ENCODE measurements around the gene ARSB.

Gene ARSB
- 14.6 to 45.4 (median 32.9) reads per million in 9 experiments for total RNA-seq

DNA sequence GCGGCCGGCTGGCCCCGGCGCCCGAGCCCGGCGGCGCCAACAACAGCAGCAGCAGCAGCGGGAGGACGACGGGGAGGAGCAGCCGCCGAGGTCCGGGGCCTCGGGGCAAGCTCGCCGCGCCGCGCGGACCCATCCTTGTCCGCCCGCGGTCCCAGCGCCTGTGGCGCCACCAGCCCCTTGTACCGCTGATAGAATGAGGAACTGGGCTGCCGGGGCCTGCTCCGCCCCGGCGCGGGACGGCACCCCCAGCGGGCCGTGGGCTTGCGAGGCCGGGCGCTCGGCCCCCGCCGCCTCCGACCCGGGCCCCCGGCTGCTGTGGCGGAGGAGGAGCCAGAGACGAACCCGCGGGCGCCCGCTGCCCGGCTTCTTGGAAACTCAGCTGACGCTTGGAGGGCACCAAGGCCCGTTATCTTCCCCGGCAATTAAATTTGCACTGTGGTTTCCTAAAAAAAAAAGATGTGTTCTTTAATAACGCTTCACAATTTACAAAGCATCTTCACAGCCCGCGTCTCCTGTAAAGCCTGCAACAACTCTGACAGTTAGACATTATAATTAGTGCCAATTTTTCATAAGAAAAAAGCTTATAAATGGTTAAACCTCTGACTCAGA, at the start of gene ARSB:
TSS of gene ARSB (minus strand) at position 195 of the 609 bp plus-strand sequence. CDS start at position 133, 62 bp downstream.
- Mint-ChIP-seq H3K36me3 (ENCODE audit: insufficient read depth) (peaks cover 7% of the 10 kb centered on the region), H3K4me1 (ENCODE audit: low read depth in 2 of 2) (peaks cover 17 to 26% of the 10 kb centered on the region in 2 donors), H3K9me3 (no peaks in the 10 kb centered on the region), H3K27ac (peak within 1 kb of the TSS; percentile 93 to 98), H3K4me3 (peak within 1 kb of the TSS; percentile 90 to 93), H3K27me3 (no peaks in the 10 kb centered on the region)
- DNase-seq (peak; percentile 25 to 34 (median 33)), ATAC-seq (replicated peaks) (peak; percentile 38)

DNA sequence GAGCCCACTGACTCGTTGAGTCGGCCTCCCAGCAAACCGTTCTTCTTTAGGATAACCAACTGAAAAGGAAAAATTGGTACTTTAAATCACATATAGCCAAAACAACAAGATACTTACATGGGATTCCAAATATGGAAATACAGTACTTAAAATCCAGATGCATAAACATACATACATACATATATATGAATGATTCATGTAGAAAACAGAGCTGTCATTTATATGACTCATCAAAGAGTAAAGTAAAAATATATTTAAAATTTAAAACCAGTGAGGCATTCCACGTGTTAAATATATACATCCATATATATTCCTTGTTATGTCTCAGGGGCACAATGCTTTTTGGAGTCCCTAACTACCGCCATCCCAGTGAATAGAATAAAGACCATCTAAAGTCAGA, 47.7 kb upstream of the ARSB start:
- ATAC-seq (replicated peaks) = no peak
- Mint-ChIP-seq H3K4me1 (ENCODE audit: low read depth in 2 of 2) (no peaks in the 10 kb centered on the region), H3K4me3 (no peak overlapping the region), H3K9me3 (no peaks in the 10 kb centered on the region), H3K27ac (no peak overlapping the region), H3K27me3 (peaks cover 0 to 5% of the 10 kb centered on the region in 2 donors), H3K36me3 (ENCODE audit: insufficient read depth) (no peaks in the 10 kb centered on the region)
- DNase-seq = no peak

- H3K27me3 Mint-ChIP-seq = peaks cover 4 to 11% of the 10 kb centered on the region in 2 donors
- H3K36me3 Mint-ChIP-seq (ENCODE audit: insufficient read depth) = no peaks in the 10 kb centered on the region
- H3K9me3 Mint-ChIP-seq = no peaks in the 10 kb centered on the region
- H3K4me1 Mint-ChIP-seq (ENCODE audit: low read depth in 2 of 2) = no peaks in the 10 kb centered on the region
- no peak overlapping the region for H3K4me3 Mint-ChIP-seq
- no peak overlapping the region for H3K27ac Mint-ChIP-seq
- no peak for ATAC-seq (replicated peaks)
- DNase-seq = no peak
Measured at GRCh38 chr5:79032031-79032695, 47.1 kb upstream of the ARSB start.

- H3K4me1 Mint-ChIP-seq (ENCODE audit: low read depth in 2 of 2) = no peaks in the 10 kb centered on the region
- DNase-seq (no peak), ATAC-seq (replicated peaks) (no peak)
- no peaks in the 10 kb centered on the region for H3K9me3 Mint-ChIP-seq
- peaks cover 6 to 18% of the 10 kb centered on the region in 2 donors for H3K27me3 Mint-ChIP-seq
- no peak overlapping the region for H3K4me3 Mint-ChIP-seq
- H3K36me3 Mint-ChIP-seq (ENCODE audit: insufficient read depth) = no peaks in the 10 kb centered on the region
- no peak overlapping the region for H3K27ac Mint-ChIP-seq
Measured at GRCh38 chr5:79031485-79031867, 46.4 kb upstream of the ARSB start.

- Mint-ChIP-seq H3K4me3 (no peak overlapping the region), H3K27ac (no peak overlapping the region), H3K9me3 (no peaks in the 10 kb centered on the region), H3K36me3 (ENCODE audit: insufficient read depth) (no peaks in the 10 kb centered on the region), H3K27me3 (peaks cover 8 to 24% of the 10 kb centered on the region in 2 donors), H3K4me1 (ENCODE audit: low read depth in 2 of 2) (no peaks in the 10 kb centered on the region)
- no peak for ATAC-seq (replicated peaks)
- DNase-seq = no peak
Measured at GRCh38 chr5:79030663-79031484, 45.8 kb upstream of the ARSB start.

GRCh38 chr5:79025054-79025472, 40.0 kb upstream of the ARSB start:
- H3K4me3 Mint-ChIP-seq = peak overlapping the region in 1 of 2 donors; percentile 34
- H3K9me3 Mint-ChIP-seq = no peaks in the 10 kb centered on the region
- no peaks in the 10 kb centered on the region for H3K36me3 Mint-ChIP-seq (ENCODE audit: insufficient read depth)
- H3K27ac Mint-ChIP-seq = peak overlapping the region in 1 of 2 donors; percentile 5
- H3K4me1 Mint-ChIP-seq (ENCODE audit: low read depth in 2 of 2) = peaks cover 4 to 5% of the 10 kb centered on the region in 2 donors
- H3K27me3 Mint-ChIP-seq = peaks cover 54 to 72% of the 10 kb centered on the region in 2 donors
- peak; percentile 32 to 41 (median 38) for DNase-seq
- peak; percentile 43 for ATAC-seq (replicated peaks)

DNA sequence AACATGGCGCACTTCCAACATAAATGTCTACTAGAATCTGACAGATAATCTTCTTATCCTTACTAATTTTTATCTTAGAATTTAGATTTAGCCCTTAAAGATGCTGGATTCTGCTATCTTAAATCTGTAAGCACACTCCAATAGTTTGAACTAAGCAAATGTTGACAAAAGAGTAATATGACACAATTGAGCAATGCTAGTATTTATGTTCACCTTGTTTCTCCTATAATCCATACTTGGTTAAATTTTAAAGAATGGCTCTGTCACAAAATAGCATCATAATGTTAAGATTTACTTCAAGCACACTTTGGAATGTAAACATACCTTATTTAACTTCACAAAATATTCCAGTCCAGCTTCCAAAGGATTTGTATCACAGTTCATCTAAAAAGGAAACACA, 38.8 kb upstream of the ARSB start:
- ATAC-seq (replicated peaks) (no peak), DNase-seq (no peak)
- Mint-ChIP-seq H3K4me1 (ENCODE audit: low read depth in 2 of 2) (peaks cover 4 to 5% of the 10 kb centered on the region in 2 donors), H3K27me3 (peaks cover 65 to 83% of the 10 kb centered on the region in 2 donors), H3K9me3 (no peaks in the 10 kb centered on the region), H3K36me3 (ENCODE audit: insufficient read depth) (no peaks in the 10 kb centered on the region), H3K27ac (no peak overlapping the region), H3K4me3 (no peak overlapping the region)

GRCh38 chr5:79023348-79023747, 38.2 kb upstream of the ARSB start:
- H3K4me3 Mint-ChIP-seq = no peak overlapping the region
- no peaks in the 10 kb centered on the region for H3K9me3 Mint-ChIP-seq
- no peaks in the 10 kb centered on the region for H3K36me3 Mint-ChIP-seq (ENCODE audit: insufficient read depth)
- no peak for DNase-seq
- H3K27me3 Mint-ChIP-seq = peaks cover 67 to 88% of the 10 kb centered on the region in 2 donors
- H3K4me1 Mint-ChIP-seq (ENCODE audit: low read depth in 2 of 2) = peaks cover 4 to 5% of the 10 kb centered on the region in 2 donors
- no peak overlapping the region for H3K27ac Mint-ChIP-seq
- ATAC-seq (replicated peaks) = no peak

DNA sequence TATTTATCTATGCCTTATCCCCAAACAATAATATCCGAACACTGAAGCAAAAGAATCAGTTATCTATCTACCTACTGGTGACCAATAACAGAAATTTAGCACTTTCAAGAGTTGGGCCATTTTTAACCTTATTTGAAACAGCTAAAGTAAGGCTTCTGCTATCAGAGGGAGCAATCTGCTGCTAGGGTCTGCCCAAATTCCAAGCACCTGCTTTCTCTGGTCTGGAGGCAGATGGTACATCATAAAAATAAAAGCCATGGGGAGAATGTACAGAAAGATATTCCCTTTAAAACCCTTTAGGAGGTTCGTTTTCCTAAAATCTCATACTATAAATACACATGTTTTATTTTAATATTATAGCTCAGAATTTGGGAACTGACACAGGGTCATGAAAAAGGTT, 37.7 kb upstream of the ARSB start:
- Mint-ChIP-seq H3K9me3 (no peaks in the 10 kb centered on the region), H3K4me3 (no peak overlapping the region), H3K27me3 (peaks cover 67 to 84% of the 10 kb centered on the region in 2 donors), H3K4me1 (ENCODE audit: low read depth in 2 of 2) (peaks cover 4 to 5% of the 10 kb centered on the region in 2 donors), H3K36me3 (ENCODE audit: insufficient read depth) (no peaks in the 10 kb centered on the region), H3K27ac (no peak overlapping the region)
- DNase-seq = no peak
- ATAC-seq (replicated peaks) = no peak

DNA sequence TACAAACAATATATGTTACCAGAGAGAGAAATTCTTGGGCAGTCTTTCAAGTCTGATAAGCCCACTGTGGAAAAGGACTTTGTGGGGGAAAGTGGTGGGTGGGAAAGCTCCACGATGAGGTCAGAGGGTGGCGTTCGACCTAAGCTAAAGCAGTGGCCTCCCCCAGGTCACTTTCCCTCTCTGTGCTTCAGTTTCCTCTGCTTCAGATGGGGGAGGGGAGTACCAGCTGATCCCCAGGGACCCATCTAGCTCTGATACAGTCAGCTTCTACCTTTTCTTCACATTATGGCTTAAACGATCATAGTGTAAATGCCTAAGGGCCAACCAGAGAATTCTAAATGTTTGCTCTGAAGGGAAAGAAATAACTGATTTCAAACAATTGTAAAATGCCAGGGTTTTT, 36.6 kb upstream of the ARSB start:
- DNase-seq = no peak
- H3K4me3 Mint-ChIP-seq = no peak overlapping the region
- H3K27me3 Mint-ChIP-seq = peaks cover 70 to 82% of the 10 kb centered on the region in 2 donors
- H3K27ac Mint-ChIP-seq = no peak overlapping the region
- H3K4me1 Mint-ChIP-seq (ENCODE audit: low read depth in 2 of 2) = peaks cover 4 to 5% of the 10 kb centered on the region in 2 donors
- no peak for ATAC-seq (replicated peaks)
- no peaks in the 10 kb centered on the region for H3K36me3 Mint-ChIP-seq (ENCODE audit: insufficient read depth)
- H3K9me3 Mint-ChIP-seq = no peaks in the 10 kb centered on the region

GRCh38 chr5:79020861-79021561, 35.9 kb upstream of the ARSB start:
- no peak overlapping the region for H3K4me3 Mint-ChIP-seq
- ATAC-seq (replicated peaks) (peak; percentile 61), DNase-seq (peak in 2 of 3 experiments; percentile 4 to 13)
- peaks cover 78 to 80% of the 10 kb centered on the region in 2 donors for H3K27me3 Mint-ChIP-seq
- H3K36me3 Mint-ChIP-seq (ENCODE audit: insufficient read depth) = no peaks in the 10 kb centered on the region
- H3K9me3 Mint-ChIP-seq = no peaks in the 10 kb centered on the region
- H3K4me1 Mint-ChIP-seq (ENCODE audit: low read depth in 2 of 2) = peaks cover 4 to 5% of the 10 kb centered on the region in 2 donors
- no peak overlapping the region for H3K27ac Mint-ChIP-seq

DNA sequence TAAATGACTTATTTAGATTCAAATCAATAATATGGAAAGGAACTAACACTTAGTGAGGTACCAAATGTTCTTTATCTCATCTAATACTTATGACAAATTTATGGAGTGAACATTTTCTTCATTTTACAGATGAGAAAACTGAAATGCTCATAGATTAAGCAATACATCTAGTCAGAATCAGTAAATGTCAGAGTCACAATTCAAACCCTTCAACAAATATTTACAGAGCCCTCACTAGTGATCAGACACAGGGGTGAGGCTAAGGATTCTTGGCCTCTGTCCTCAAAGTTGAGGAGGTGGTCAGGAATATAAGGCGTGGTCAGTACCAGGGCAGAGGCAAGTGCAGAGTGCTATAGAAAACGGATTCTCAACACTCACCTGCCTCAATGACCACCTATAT, 29.5 kb upstream of the ARSB start:
- Mint-ChIP-seq H3K4me1 (ENCODE audit: low read depth in 2 of 2) (no peaks in the 10 kb centered on the region), H3K4me3 (no peak overlapping the region), H3K27ac (no peak overlapping the region), H3K27me3 (peaks cover 49 to 63% of the 10 kb centered on the region in 2 donors), H3K9me3 (peaks cover 0 to 3% of the 10 kb centered on the region in 2 donors), H3K36me3 (ENCODE audit: insufficient read depth) (no peaks in the 10 kb centered on the region)
- DNase-seq (no peak), ATAC-seq (replicated peaks) (no peak)

- no peak overlapping the region for H3K4me3 Mint-ChIP-seq
- H3K4me1 Mint-ChIP-seq (ENCODE audit: low read depth in 2 of 2) = no peaks in the 10 kb centered on the region
- H3K9me3 Mint-ChIP-seq = peaks cover 0 to 3% of the 10 kb centered on the region in 2 donors
- H3K27ac Mint-ChIP-seq = no peak overlapping the region
- H3K27me3 Mint-ChIP-seq = peaks cover 41 to 54% of the 10 kb centered on the region in 2 donors
- no peaks in the 10 kb centered on the region for H3K36me3 Mint-ChIP-seq (ENCODE audit: insufficient read depth)
- no peak for ATAC-seq (replicated peaks)
- DNase-seq = no peak
Measured at GRCh38 chr5:79011869-79012268, 26.8 kb upstream of the ARSB start.
